OCI-M1 (cell line): ENCODE results near the gene TM4SF1.
"Not testable (repeated sequence)": the region's sequence is repeated elsewhere in the genome, so short reads cannot be mapped to it uniquely, and the experiment has no call there.

ENCODE experiments used
- DNase-seq: peaks from one replicate; lab custom pipeline; 2025; lab: John Stamatoyannopoulos, UW

TM4SF1 gene

GRCh38 chr3:149395107-149396089 lies 17.9 kb upstream of the TM4SF1 start:
- DNase-seq: no peak

- DNase-seq: peak; percentile 71
Measured at GRCh38 chr3:149393345-149394160, 16.1 kb upstream of the TM4SF1 start.

GRCh38 chr3:149391960-149392359 lies 14.5 kb upstream of the TM4SF1 start:
- DNase-seq: no peak

- no peak for DNase-seq
Measured at GRCh38 chr3:149390772-149391212, 13.3 kb upstream of the TM4SF1 start.

GRCh38 chr3:149390294-149390693 lies 12.8 kb upstream of the TM4SF1 start:
- no peak for DNase-seq

- DNase-seq: no peak
Measured at GRCh38 chr3:149388531-149389417, 11.3 kb upstream of the TM4SF1 start.

- no peak for DNase-seq
Measured at GRCh38 chr3:149388001-149388440, 10.6 kb upstream of the TM4SF1 start.

GRCh38 chr3:149386299-149386606 lies 8.8 kb upstream of the TM4SF1 start:
- no peak for DNase-seq

GRCh38 chr3:149385617-149386298 lies 8.3 kb upstream of the TM4SF1 start:
- no peak for DNase-seq

GRCh38 chr3:149384911-149385321 lies 7.5 kb upstream of the TM4SF1 start:
- no peak for DNase-seq

GRCh38 chr3:149384167-149384566 lies 6.7 kb upstream of the TM4SF1 start:
- DNase-seq: no peak

- no peak for DNase-seq
Measured at GRCh38 chr3:149383703-149384102, 6.3 kb upstream of the TM4SF1 start.

GRCh38 chr3:149382518-149382917 lies 5.1 kb upstream of the TM4SF1 start:
- DNase-seq: no peak

GRCh38 chr3:149382101-149382467 lies 4.6 kb upstream of the TM4SF1 start:
- DNase-seq: no peak

GRCh38 chr3:149381173-149382100 lies 4.0 kb upstream of the TM4SF1 start:
- DNase-seq: no peak

GRCh38 chr3:149380220-149380619 lies 2.8 kb upstream of the TM4SF1 start:
- DNase-seq: not testable (repeated sequence)

GRCh38 chr3:149378478-149379309 lies 1.2 kb upstream of the TM4SF1 start:
- DNase-seq: no peak

GRCh38 chr3:149376718-149377407 lies 586 bp downstream of the TM4SF1 start:
- DNase-seq: no peak
